ENCODE data around the gene NKPD1.
"Not testable (repeated sequence)": the region's sequence is repeated elsewhere in the genome, so short reads cannot be mapped to it uniquely, and the experiment has no call there.

NKPD1 gene

DNA sequence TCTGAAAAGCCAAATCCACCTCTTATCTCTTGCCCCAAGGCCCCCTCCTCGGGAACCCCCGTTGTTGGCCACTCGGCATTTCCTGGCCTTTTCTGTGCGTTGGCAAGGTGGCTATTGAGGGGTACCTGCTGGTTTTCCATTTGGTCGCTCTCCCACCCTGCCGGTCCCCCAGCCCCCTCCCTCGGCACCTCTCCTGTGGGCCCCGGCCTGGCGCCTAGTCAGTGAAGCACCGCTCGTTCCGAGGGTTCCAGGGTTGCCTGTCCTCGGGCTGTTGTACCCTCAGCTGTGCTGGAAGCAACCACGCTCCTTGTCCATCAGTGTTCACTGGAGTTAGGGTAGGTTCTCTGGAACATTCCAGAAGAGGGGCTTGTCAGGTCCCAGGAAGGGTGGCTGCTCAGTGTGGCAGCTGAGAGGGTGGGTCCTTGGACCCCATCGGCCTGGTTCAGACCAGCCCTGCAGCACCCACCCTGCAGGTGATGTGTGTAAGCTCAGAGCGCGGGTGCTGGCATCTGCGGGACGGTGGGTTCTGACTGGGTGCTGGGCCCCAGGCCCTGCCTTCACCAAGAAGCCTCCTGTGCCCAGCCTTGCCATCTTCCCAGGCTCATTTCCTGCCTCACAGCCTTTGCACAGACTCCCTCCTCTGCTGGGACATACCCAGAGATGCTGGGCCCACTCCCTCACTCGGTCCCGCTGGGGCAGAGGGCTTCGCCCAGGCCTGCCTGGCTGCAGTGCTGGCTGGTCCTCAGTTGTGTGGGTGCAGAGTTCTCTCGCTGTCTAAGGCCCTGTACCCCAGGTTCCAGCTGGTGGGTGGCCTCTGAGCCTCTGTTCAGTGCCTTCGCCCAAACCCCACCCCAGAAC lies 21.3 kb downstream of the NKPD1 start:
- DNase-seq = no peak

DNA sequence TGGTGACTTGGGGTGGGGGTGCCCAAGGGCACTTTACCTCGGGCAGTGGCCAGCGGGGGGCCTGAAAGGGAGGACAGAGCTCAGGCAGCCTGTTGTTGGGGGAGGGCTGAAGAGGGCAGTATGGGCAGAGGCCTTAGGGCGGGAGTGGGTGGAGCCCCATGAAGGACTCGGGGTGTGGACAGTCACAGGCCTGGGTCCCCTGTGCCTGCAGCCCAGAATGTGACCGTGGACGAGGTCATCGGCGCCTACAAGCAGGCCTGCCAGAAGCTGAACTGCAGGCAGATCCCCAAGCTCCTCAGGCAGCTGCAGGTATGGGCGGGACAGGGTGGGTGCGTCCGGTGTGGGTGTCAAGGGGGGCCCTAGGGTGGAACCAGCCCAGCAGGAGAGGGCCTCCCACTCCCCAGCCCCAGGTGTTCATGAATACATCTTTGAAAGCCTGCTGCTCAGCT lies 22.5 kb downstream of the NKPD1 start:
- DNase-seq = no peak

DNA sequence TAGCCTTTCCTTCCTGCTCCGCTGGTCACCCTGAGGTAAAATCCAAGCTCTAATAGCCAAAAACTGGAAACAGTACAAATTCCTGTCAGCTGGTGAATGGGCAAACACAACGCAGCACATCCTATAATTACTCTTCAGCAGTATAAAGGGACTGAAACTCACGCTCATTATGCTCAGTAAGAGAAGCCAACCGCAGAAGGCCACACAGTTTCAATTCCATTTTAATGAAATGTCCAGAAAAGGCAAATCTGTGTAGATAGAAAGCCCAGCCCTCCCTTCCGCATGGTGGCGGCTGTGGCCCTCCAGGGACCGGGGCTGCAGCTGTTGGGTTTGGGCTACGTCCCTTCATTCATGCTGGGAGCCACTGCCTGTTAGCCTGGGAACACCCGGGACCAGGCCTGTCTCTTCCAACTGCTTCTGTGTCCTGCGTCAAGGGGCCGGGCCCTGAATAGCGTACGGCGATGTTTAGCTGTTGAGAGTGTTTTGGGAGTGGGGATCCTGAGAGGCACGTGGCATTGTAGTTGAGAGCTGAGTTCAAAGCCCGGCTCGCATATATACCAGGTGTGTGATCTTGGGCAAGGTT lies 23.5 kb downstream of the NKPD1 start:
- no peak for DNase-seq

DNA sequence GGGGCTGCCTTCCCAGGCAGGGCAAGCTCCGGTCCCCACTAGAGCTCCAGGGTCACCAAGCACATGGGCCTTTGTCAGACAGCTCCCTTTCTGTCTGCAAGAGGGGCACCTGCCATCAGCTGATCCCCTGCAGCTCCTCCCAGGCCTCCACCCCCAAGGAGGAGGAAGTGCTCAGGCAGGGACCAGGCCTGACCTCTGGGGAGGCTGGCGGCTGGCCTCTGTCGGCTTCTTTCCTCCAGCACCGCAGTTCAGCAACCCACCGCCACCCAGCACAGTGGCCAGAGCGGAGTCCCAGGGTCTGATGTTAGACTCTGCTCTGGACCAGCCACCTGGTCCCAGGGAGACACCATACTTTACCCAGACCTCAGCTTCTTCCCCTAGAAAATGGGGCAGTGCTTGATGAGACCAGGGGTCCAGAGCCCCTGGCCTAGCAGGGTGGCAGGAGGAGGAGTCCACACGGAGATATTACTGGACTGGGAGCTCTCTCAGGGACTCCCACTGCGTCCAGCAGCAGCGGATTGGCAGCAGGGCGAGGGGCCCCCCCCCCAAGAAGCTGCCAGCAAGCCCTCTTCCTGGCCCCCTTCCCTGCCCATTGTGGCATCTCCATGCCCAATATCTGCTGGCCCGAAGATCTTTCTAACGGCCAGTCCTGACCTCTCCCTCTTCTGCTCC lies 24.1 kb downstream of the NKPD1 start:
- DNase-seq = no peak

DNA sequence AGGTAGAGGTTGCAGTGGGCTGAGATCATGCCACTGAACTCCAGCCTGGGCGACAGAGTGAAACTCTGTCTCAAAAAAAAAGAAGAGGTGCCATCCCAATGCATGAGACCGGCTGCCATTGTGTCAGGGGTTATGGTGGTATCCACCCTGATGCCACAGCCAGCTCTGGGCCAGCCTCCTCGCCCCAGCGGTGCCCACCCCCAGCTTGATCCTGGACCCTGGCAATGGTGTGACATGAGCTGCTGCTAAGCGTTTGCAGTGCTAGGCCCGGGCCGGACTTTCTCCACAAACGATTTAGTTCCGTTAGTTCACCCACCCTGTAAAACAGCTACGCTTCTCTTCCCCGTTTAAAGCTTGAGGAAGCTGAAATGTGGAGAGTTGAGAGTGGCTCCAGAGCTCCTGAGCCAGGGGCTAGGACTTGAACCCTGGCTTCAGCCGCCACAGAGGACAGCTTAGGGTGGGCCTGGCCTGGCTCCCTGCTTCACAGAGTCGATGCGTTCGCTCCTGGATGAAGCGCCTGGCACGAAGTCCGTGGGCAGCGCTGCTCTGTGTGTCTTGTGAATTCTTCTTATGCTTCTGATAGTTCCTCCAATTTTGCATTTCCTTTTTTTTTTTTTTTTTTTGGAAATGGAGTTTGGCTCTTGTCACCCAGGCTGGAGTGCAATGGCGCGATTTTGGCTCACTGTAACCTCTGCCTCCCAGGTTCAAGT lies 25.5 kb downstream of the NKPD1 start:
- DNase-seq = no peak

DNA sequence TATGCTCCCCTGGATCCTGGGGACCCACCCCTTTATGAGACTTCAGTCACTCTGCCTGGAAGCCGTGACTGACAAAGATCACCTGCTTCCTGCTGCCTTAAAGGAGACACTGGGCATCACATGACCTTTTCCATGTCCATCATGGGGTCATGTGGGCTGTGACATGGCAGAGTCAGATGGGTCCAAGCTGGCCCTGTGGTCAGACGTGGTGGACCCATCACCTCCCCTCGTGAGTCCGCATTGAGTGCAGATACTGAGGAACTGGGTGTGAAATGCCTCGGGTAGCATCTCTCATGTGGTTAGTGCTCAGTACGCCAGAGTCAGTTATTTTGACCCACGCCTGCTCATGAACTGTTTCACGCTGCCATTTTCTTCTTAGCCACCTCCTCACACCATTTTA lies 27.1 kb downstream of the NKPD1 start:
- DNase-seq = no peak

DNA sequence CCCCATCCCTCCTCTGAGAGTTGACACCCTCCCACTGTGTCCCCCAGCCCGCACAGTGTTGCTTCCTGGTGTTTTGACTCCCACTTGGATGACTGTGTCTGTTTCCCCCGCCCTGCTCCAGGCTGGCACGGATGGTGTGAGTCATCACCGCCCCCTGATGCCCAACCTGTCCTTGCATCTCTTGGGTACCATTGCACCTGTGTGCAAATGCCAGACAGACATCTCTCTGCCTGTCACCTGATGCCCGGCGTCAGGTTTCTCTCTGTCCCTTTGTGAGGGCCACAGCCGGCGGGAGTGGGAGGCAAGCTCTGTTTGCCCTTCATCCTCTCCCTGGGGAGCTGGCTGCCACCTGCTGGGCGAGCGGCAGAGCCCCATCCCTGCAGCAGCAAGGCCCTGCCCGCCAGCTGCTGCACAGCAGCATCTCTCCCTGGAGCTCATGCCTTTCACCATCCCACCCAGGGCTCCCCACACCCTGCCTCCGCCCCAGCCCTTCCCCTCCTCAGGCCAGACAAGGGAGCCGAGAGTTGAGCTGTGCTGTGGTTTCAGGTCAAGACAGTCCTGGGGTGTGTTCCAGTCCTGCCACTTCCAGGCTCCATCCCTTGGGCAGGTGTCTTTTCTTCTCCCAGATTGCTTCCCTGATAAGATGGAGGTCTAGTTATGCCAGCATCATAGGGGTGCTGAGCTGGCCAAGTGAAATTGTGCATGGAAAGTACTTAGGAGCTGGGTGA lies 29.7 kb downstream of the NKPD1 start:
- DNase-seq = no peak

DNA sequence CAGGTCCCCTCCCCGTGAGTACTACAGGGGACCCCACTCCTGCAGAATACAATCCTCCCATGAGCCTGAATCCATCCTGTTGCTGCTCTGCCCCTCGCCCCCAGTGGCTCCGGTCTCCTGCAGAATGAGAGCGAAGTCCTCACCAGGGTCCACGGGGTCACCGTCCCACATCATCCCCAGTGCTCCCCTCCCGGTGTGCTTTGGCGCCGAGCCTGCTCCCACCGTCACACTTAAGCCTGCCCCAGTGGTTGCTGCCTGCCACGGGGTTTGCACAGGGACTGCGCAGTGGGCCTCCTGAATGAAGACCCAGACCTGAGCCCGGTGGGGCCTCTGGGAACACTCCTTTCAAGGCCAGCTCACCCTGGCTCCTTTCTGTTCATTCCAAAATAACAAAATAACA lies 30.5 kb downstream of the NKPD1 start:
- no peak for DNase-seq

DNA sequence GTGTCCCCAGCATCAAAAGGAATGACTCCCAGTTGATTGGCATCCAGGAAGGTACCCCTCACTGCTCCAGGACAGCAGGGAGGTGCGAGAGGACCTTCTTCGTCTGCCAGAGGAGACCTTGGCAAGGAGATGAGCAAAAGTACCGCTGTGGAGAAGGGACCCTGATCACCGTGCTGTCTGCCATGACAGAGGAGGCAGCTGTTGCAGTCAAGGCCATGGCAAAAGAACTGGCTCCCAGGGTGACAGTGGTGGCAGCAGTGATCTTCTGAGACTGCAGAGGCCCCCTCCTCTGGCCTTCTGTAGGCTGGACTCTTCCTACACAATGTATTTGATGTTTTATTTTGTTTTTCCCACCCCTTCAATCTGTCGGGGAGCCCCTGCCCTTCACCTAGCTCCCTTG lies 32.0 kb downstream of the NKPD1 start:
- no peak for DNase-seq

DNA sequence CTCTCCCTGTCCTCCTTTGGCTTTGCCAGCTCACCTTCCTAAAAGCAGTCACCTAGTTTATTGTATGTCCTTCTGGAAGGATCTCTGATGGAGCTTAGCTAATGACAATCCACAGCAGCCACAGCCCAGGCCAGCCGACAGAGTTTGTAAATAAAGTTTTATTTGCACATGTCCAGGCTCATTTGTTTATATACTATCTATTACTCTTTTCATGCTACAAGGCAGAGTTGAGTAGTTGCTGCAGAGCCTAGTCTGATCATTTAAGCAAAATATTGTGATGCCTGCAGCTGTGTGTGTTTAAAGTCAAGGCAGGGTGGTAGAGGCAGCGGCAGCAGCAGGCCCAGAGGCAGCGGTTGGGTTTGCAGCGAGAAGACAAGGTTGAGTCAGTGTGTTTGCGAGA lies 32.6 kb downstream of the NKPD1 start:
- DNase-seq = no peak

DNA sequence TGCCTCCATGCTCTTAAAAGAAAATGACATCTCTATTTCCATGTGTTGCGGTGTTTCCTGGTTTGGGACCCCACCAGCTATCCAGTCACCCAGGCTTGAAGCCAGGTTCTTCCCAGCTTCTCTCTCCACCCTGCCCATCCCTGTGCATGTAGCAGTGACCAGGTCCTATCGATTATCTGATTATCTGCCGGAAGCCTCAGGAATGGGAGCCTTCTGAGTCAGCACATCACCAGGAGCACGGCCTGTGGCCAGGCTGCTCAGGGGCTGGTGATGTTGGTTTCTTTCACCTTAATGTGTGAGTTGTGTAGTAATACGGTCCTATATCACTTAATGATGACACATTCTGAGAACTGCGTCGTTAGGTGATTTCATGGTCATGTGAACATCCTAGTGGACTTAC lies 34.1 kb downstream of the NKPD1 start:
- DNase-seq = no peak

DNA sequence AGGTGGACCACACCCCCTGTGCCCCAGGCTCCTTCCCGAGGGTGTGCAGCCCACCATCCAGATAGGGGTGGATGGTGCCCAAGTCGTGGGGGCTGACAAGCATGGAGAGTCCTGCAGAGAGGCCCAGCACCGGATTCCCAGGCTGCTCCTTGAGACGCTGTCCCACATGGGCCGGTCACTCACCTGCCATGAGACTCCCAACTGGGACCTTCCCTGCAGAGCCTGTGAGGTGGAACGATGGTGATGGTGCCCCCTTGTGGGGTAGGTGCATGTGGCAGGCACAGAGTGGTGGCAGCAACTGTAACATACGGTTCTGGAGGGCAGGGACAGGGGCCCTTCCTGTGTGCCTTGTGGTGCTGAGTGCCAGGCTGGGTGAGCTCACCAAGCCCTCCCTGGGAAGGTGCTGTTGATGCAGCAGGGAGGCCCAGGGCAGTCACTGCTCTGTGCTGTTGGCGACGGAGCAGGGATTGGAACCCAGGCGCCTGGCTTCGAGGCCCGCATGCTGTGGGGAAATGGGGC lies 34.7 kb downstream of the NKPD1 start:
- peak; percentile 87 for DNase-seq

DNA sequence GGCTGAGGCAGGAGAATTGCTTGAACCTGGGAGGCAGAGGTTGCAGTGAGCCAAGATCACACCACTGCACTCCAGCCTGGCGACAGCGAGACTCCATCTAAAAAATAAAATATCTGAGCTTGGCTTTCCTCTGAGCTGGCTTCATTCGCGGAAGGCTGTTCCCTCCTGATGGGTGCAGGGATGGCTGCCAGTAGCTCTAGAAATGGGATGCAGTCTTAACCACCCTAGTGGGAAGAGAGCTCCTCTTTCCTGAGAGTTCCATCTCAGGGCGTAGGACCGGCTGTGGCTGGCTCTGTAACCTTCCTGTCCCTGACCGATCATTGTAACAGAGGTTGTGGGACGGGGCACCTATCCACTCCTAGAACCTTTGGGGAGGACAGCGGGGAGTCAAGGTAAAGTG lies 35.4 kb downstream of the NKPD1 start:
- DNase-seq = no peak

DNA sequence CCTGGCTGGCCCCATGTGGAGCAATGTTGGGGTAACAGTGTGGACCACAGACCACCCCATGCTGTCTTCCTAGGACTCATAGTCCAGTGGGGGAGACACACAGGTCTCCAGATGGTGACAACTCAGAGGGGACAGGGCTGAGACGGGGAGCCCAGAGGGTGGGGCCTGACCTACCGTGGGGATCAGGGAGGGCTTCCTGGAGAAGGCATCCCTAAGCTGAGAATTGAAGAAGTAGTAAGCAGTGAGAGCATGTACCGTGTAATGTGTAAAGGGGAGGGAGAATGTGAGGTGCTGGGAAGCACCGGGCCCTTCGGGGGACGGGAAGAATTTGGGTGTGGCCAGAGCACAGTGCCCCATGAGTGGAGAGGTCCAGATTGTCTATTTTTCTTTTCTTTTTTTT lies 36.8 kb downstream of the NKPD1 start:
- DNase-seq = no peak

DNA sequence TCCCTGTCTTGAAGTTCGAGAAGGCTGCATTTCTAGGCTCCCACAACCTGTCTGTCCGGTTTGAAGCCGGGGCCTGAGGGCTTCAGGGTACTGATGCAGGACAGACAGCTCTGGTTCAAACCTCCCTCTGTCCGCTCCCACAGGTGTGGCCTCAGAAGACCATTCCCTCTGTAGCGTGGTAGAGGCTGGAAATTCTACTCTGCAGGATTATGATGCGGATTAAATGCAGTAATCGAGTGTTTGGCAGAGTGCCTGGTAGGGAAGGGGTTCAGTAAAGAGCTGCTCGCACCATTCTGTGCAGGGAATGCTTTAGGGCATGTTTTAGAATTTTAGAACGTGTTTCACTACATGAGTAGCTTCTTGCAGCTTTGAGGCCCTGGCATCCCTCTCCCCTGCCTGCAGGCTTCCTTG lies 37.3 kb downstream of the NKPD1 start:
- no peak for DNase-seq

DNA sequence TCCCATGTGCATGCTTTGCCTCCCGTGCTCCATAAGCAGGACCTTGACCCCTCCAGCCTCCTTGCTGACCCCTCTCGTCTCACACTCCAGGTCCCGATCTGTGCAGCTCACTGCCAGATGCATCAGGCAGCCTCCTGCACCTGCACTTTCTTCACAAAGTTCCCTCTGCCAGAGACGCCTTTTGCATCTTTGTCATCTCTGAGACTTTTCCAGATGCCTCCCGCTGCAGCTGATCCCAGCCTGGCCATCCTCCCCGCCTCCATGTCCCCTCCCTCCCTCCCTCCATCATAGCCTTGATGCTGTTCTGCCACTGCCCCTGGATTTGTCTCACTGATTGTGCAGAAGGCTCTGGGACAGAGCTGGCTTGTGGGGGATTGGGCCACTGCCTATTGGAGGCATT lies 38.0 kb downstream of the NKPD1 start:
- no peak for DNase-seq

DNA sequence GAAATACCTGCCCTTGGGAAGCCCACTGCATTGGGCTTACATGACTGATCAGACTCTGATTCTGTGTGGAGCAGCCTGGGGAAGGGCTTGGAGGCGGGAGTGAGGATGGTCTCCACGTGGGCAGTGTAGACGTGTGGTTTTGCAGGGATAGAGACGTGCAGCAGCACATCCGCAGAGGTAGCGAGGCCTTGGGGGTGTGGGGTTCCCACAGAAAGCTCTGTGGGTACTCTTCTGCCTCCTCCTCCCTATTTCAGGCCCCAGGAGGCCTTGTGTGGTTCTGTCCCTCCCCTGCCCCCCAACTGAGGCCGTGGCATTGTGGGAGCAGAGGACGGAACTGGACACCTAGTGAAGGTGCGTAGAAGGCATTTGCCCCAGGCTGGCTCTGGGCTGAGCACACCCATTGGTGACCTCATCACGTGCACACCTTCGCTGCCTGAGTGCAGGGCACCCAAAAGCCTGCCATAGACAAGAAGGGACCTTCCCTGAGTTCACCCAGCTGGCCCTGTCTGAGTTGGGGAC lies 38.9 kb downstream of the NKPD1 start:
- DNase-seq = no peak

DNA sequence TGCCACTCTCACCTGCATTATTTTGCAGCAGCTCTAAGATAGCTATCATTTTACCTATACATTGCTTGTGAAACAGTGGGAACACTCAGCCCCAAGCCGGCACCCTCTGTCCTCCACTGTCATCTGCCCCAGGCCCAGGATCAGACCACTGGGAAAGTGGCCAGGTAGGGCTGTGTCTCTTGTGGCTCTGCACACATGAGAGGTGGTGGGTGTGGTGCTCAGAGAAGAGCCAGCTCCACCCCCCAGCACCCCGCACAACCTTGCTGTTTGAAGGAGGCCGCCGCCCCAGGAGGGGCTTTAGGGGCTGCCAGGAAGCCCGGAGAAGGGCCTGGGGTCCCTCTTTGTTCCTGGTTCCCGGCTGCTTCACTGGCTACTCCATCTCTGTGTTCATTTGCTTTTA lies 41.2 kb downstream of the NKPD1 start:
- DNase-seq = no peak

DNA sequence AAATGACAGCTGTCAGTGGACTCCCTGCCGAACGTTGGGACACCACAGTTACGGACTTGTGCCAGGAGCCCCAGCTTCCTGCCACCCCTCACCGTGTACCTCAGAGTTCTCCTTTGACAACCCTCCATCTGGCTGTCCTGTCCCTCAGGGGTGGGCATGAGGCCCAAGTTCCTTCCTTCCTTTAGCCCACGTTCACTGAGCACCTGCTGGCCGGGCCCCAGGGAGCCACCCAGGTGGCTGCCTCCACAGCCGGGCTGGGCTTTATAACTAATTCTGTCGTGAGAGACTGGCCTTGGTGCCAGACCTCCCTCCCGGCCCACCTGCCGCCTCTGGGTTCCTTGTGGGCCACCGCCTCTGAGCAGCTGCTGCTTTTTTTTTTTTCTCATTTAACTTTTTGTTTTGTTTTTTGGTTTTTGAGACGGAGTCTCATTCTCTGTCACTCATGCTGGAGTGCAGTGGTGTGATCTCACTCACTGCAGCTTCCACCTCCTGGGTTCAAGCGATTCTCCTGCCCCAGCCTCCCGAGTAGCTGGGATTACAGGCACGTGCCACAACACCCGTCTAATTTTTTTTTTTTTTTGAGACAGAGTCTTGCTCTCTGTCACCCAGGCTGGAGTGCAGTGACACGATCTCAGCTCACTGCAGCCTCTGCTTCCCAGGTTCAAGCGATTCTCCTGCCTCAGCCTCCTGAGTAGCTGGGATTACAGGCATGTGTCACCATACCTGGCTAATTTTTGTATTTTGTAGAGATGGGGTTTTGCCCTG lies 42.0 kb downstream of the NKPD1 start:
- DNase-seq = not testable (repeated sequence)

DNA sequence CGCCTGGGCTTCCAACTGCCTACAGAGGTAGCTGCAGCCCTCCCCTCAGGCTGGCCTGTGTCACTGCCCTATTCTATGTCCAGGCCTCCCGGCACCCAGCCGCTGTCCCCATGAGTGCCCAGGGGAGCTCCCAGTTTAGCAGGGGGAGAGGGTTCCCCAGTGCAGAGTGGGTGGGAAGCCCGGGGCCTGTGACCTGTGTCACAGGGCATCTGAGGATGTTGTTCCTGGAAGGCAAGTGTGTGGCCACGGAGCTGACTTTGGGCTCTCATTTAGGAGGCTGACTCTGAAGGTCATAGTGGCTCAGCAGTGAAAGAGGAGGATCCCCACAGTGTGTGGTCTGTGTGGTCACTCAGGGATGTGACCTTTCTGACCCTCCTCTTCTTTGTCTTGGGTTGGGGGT lies 42.7 kb downstream of the NKPD1 start:
- no peak for DNase-seq

DNA sequence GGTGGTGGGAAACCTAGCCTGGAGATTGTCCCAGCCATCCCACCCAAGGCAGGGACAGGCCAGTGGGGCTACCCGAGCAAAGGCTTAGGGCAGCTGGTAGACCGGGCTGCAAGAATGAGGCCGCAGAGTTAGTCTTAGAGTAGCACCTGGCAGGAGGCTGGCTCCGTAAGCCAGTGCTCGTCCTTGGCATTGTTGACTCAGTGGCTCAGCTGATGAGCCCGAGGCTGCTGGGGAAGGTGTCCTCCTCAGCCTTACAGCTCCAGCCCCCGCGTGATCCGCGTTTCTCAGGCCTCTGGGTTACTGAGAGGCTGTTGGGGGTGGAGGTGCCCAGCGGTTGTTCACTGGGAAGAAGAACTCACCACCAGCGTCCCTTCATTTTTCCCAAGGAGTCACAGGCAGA lies 43.1 kb downstream of the NKPD1 start:
- DNase-seq = peak; percentile 37
